Limb (tissue), 2 donors: ENCODE data around the gene LCORL.
"Not testable (repeated sequence)": the region's sequence is repeated elsewhere in the genome, so short reads cannot be mapped to it uniquely, and the experiment has no call there.

Source experiments
- DNase-seq, 2 donors: peaks; one replicate each; pipeline ENCODE4 v3.0.0-alpha.2; 2016; ENCODE audit errors: extremely low spot score in 2 of 2

Gene LCORL

DNA sequence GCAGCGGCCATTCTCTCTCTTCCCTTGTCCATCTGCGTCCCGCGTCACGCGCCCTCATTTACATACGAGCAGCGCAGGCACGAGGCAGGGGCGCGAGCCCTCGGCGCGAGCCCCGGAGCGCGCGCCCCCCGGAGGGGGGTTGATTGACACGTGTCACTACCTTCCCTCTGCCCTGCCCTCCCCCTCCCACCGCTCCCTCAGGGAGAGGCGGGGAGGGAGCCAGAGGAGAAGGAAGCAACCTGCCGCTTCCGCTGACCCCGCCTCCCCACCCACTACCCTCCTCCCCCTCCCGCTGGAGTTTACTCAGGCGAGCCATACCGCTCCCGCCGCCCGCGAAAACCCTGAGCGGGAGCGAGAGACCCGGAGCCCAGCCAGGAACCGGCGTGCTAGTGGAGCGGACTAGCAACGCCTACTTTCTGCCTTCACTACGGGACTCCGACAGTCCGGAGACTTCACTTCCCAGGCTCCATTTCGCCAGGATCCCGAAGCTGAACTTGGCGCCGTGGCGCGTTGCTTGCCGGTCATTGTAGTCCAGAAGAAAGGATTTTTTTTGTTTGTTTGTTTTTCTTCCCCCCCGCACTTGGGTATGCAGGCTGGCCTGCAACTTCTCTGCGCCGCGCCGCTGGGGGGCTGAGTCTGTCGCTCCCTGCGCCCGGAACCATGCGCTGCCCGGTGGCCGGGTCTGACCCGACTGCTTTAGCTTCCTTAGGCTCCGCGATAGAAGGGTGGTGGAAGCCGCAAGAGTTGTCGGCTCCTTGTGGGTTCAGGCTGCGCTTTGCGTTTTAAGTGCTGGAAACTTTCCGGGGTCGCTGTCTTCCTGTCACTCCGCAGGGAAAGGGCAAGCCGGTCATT lies at the start of gene LCORL:
Gene LCORL, minus strand, starts transcription at position 36 of the 852 bp plus-strand sequence. Its CDS starts 4 bp downstream, at position 32.
- peak; percentile 96 to 98 for DNase-seq

DNA sequence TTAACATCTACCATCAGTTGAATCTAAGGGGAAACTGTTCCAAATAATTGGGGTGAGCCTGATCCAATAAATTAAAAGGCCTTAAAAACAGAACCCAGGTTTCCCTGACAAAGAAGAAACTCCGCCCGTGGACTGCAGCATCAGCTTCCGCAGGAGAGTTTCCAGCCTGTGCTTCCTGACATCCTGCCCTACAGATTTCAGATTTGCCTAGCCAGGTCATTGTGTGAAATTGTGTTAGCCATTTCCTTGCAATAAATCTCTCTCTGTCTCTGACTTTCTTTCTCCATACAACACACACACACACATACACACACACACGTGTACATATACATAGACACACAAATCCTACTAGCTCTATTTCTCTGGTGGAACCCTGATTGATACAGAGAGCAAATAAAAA lies 48.3 kb upstream of the LCORL start:
- DNase-seq: no peak

DNA sequence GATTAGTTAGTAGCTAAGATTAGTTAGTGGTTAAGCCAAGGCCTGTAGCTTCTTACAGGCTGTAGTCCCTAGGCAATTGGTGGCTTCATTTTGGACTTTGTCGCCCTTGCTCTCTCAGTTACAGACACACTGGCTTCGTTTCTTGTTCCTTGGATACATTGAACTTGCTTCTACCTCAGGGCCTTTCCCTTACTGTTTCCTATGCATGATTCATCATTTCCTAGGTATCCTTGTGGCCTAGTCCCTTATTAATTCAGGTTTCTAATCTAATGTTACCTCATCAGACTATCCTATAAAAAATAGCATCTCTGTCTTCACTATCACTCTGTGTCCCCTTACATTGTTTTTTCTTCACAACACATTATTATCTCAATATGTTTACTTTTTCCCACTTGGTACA lies 45.5 kb upstream of the LCORL start:
- no peak for DNase-seq

DNA sequence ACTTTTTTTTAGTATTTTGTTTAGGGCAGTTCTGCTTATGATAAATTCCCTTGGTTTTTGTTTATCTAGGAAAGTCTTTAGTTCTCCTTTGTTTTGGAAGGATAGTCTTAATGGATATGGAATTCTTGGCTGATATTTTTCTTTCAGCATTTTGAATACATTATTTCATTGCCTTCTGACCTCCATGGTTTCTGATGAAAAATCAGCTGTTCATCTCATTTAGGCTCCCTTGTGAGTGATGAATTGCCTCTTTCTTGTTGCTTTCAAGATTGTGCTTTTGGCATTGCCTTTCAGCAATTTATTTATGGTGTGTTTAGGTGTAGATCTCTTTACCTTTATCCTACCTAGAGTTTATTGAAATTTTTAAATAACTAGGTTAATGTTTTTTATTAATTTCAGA lies 41.5 kb upstream of the LCORL start:
- DNase-seq: no peak

DNA sequence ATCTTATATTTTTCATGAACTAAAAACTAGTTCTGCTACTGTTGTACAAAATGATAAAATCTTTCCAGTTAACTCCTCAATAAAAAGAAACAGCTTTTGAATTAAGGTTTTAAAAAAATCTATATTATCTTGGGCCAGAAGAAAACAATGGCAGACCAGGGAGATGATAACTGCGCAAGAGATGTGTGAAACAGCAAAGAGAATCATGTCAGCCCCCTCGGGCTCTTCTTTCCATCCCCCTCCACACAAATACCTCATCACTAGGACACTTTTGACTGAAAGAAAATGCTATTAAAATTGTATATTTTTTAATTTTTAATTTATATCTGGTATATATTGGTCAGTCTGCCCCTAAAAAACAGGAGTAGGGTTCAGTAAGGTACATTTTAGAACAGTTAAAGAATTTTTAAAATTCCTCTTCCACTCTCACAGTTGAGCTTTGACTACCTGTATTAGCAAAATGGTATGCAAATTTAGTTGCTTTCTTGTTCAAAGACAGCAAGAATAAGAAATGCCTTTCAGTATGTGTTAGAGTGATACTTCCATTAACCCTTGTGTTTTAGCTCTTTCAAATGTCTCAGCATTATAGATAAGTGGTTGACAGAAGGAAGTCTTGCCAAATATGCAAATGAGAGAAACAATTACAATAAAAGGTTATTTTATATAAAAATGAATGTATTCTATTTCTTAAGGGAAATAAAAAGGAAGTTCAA lies 36.4 kb upstream of the LCORL start:
- DNase-seq: no peak

DNA sequence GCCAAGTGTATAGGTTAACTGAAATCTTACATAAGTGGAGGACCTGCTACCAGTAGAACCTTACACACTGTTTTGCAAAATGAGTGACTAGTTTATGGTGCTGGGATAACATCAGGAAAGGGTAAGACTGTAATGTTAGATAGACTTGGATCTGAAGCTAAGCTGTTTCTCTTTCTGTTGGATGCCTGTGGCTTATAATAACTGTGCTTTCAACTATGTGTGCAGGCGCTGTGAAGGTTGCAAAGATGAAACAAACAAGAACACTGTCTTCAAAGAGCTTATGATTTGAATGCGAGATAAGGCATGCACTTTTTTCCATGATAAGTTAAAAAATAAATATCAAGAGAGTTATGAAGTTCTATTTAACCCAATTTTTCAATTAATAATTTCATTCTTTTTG lies 34.5 kb upstream of the LCORL start:
- DNase-seq: no peak

DNA sequence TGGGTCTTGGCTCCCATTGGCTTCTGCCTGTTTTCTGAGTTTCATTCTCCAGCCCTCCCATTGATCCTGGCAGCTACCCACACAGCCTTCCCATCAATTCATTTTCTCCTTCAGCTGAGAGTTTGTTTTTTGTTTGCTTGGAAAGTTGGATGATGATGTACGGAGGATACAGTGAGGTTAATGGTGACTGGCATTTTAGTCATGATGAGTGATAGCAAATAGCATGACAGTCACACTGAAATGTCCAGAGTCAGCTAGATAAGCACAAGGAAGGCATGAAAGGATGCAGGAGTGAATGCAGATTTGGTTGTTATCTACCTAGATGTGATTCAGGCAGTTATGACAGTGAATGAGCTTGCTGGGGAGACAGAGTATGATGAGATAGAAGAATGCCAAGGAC lies 30.6 kb upstream of the LCORL start:
- no peak for DNase-seq

DNA sequence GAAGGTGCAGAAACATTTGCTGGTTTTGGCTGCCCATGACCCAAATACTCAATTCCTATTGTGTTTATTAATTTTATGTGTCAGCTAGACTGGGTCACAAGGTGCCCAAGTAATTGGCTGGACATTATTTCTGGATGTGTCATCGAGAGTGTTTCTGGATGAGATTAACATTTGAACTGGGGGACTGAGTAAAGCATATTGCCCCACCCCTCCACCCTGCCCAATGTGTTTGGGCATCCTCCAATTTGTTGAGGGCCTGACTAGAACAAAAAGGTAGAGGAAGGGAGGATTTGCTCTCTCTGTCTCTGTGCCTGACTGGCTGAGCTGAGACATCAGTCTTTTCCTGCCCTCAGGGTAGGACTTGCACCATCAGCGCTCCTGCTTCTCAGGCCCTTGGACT lies 29.7 kb upstream of the LCORL start:
- no peak for DNase-seq

DNA sequence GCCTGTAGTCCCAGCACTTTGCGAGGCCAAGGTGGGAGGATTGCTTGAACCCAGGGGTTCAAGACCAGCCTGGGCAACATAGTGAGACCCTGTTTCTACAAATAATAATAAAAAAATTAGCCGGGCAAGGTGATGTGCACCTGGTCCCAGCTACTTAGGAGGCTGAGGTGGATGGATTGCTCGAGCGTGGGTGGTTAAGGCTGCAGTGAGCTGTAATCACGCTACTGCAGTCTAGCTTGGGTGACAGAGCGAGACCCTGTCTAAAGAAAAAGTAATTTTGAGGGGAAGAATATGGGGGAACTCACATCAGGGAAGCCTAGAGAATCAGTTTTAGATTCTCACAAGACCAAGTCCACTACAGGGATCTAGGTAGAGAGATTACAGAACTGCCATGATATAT lies 28.9 kb upstream of the LCORL start:
- no peak for DNase-seq

DNA sequence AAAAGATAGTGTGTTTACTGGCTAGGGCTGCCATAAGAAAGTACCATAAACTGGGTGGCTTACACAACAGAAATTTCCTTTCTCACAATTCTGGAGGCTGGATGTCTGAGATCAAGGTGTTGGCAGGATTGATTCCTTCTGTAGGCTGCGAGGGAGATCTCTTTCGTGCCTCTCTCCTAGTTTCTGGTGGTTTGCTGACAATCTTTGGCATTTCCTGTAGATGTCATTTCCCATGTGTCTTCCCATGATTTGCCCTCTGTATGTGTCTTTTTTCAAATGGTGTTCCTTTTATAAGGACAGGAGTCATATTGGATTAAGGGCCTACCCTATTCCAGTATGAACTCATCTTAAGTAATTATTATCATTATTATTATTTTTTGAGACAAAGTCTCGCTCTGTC lies 27.9 kb upstream of the LCORL start:
- DNase-seq: no peak

DNA sequence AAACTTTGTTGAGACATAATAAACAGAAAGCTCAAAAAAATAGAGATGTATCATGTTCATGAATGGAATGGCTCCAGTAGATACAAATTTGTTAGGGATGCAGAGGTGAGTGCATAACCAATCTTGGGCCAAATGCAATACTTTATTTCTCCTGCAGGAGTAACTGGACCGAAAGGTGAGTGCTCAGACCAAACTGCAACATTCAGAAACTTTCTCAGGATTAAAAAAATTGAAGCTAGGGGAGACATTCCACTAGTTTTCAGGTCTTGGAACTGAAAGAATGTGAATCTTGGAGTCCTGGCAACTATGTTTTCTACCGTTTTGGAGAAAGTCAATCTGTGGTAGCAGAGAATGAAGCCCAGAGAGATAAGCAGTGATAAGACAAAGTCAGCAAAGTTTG lies 21.2 kb upstream of the LCORL start:
- no peak for DNase-seq

DNA sequence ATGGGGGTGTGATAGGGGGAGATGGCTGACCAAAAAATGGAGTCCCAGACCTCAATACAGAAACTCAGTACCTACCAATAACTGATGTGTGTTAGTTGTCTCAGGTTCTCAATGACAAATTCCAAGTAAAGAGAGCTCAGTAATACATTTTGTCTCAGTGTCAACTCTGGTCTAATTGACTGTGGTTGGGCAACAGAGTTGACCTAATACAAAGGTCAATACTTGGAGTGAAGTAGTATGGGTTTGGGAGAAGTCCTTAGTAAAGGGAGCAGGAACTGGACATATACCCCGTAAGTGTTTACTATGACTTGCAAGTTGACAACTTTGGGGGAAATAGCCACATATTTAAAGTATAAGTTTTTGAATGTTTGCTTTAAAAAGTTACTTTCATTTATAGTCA lies 20.5 kb upstream of the LCORL start:
- no peak for DNase-seq

DNA sequence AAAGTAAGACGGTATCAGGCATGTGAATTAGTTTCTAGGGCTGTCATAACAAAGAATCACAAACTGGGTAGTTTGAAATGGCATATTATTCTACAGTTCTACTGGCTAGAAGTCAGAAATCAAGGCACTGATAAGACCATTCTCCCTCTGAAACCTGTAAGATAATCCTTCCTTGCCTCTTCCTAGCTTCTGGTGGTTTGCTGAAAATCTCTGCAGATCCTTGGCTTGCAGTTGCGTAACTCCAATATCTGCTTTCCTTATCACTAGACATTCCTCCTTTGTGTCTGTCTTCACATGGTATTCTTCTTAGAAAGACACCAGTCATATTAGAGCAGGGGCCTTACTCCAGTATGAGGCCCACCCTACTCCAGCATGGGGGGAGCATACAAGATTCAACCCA lies 19.6 kb upstream of the LCORL start:
- no peak for DNase-seq

DNA sequence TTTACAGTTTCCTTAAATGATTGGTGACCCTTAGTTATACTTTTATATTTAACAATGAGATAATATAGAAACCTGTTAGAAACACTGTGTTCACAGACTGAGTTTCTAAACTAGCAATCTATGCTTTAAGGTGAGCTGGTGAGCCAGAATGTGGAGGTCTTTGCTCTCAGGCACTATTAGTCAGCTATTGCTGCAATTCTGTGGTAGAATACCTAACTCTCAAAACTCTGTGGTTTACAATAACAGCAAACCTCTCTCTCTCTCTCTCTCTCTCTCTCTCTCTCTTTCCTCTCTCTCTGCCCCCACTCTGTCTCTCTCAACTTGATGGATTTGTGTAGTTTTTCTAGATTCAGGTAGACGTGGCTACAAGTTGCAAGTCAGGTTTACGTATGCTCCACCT lies 17.6 kb upstream of the LCORL start:
- no peak for DNase-seq

DNA sequence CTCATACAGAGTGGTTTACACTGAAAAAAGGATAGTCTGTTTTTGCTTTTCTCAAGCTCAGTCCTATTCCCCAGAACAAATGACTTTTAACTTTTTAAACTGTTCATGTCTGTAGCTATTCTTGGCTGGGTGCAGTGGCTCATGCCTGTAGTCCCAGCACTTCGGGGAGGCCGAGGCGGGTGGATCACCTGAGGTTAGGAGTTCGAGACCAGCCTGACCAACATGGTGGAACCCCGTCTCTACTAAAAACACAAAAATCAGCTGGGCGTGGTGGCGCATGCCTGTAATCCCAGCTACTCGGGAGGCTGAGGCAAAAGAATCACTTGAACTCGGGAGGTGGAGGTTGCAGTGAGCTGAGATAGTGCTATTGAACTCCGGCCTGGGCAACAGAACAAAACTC lies 14.8 kb upstream of the LCORL start:
- DNase-seq: not testable (repeated sequence)

DNA sequence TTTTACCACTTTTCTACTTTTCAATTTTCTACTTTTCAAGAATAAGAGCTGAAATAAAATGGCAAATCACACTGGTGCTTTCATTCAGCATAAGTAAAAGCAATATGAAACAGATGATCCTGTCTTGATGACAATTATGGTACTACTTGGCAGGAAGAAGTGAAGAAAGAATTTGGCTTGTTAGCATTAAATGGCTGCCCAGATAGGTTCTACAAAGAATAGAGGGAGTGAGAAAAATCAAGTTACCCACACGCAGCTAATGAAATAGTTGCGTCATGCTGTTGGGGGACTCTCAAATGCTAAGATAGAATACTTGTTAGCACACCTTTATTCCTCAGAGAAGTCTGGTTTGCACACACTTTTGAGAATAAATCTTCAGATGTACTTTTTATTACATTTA lies 12.5 kb upstream of the LCORL start:
- DNase-seq: no peak

DNA sequence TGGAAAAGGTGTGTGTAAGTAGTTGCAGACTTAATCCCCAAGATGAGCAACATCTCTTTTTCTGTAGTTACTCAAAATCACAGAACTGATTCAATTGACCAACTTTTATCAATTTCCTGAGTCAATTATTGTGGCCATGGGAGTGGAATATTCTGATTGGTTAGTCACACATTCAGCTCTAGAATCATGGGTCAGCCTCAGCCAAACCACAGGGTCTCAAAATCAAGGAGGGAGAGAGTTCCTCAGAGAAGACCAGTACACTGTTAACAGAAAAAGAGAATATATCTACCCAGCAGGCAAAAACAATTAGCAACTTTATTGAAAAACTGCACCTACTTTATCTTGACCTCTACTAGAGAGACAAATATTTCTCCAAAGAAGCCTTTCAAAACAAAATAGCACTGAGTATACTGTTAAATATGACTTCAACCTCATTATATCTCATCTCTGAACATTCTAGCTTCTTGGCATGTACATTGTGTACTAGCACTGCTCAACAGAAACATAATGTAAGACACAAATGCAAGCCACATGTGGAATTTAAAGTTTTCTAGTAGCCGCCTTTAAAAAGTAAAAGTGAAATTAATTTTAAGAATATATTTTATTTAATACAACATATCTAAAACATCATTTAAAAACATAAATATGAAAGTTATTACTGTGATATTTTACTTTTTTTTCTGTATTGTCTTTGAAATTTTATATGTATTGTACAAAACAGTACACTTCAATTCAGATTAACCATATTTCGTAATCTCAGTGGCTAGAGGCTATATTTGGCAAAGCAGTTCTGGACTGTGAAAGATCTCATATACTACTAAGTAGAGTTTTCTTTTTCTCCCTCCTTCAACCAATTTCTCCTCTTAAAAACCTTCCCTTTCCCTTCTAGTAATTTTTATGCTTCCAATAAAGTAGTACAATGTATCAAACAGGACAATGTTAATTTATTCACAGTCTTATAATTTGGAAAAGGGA lies 11.8 kb upstream of the LCORL start:
- no peak for DNase-seq

DNA sequence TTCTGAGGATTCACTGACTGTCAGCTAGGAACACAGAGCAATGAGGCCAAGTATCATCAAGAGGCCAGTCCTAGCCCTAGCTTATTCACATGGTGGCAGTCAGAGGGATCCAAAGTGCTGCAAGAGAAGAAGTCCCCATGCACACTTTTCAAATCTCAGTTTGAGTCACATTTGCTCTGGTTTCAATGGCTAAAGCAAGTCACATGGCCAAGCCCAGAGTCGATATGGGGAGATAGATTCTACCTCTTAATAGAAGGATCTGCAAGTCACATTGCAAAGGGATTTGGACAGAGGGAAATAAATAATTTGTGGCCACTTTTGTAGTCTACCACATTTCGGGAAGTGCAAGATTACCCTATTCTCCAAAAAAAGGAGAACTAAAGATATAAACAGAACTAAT lies 3.7 kb upstream of the LCORL start:
- DNase-seq: no peak

DNA sequence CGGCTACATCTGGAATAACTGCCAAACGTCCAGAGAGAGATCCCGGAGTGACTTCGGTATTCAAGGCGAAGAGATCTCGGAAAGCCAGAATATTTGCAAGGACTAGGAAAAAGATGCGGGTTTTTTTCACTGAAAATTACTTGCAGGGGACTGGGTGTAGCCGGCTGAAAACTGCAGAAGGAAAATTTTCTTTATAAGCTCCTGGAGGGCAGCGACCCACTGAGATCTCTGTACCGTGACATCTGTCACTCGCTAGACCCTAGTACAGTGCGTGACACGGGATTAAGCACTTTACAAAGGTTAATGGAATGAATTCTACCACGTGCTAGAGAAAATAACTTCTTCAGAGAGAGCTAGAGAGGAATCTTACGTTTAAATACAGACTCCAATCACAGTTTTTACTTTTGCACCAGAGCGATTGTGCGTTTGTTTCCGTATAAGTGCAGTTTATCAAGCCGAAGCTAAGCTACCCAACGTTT lies 1.1 kb upstream of the LCORL start:
- peak in 1 of 2 donors; percentile 36 for DNase-seq

DNA sequence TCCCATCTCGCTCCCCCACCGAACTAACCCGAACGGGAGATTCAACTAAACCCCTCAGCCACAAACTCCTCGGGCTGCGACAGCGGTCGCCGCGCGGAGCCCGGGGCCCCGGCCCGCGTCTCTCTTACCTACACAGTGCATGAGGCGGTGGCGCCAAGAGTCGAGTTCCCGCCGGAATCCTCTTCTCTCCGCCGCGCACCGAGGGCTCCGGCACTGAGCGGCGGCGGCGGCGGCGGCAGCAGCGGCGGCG lies 160 bp downstream of the LCORL start:
- DNase-seq: no peak

DNA sequence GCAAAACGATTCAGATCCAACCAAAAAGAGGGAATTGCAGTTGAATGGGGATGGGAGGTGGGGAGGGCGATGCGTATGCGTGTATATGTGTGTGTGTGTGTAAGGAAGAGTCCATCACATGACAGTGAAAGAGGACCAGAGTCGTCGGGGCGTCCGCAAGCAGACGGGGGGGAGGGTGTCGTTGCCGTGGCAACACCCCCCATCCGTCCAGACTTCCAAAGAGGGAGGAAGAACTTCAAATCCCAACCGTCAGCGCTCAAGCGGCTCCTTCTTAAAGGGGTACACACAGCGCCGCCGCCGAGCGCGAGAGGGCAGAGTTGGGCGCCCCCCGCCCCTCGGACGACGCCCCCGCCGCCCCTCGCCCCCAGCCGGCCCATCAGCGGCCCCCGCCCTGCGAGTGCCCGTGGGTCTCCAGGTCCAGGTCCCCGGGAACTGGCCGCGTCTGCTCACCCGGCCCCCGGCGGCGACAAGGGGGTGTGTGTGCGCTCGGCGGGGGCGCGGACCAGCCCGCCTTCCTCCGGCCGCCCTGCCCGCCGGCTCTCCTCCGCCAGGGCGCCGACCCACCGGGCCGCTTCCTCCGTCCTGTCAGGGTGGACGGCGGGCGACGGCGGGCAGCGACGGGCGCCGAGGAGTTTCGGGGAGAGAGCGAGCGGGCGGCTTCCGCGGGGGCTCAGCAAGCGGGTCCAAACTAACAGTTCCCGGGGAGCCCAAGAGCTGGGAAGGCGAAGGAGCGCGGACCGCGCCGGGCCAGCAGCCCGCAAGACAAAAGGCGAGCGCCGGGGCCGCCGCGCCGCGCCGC lies 685 bp downstream of the LCORL start:
- DNase-seq: peak; percentile 78 to 86
